Endothelial cell of umbilical vein (primary cell): ENCODE measurements around the gene DOCK4. TPM values are rescaled to one million over a fixed set of nuclear protein-coding genes. Genes with fewer than 3 reads are reported as not detected.

Source experiments
- BruUV-seq: library from RNA; stranded (reverse); fragments of 400-500 nt; replicated peaks from 2 replicates; lab custom pipeline; 2021; lab: Mats Ljungman, UMichigan
- CTCF ChIA-PET: fragments of 300-600, 350-600 bp; sonication (Branson Sonifier 250); formaldehyde crosslinking; loops from one replicate; lab custom pipeline; 2021; ENCODE audit warnings: antibody characterized with exemption, inconsistent platforms; lab: Charles Lee
- POLR2A ChIA-PET: fragments of 300-600, 350-600 bp; sonication (Branson Sonifier 250); formaldehyde crosslinking; loops from one replicate; lab custom pipeline; 2021; ENCODE audit warnings: antibody characterized with exemption, inconsistent platforms; lab: Charles Lee
- DNase-seq: peaks from one replicate; pipeline ENCODE4 v3.0.0-alpha.2; 2011; ENCODE audit warnings: low read depth, low spot score
- FAIRE-seq: peaks from 2 replicates; lab custom pipeline; 2011; peaks lifted over from hg19 to GRCh38; lab: Jason Lieb, UNC
- H2AFZ ChIP-seq: 2 replicates; pipeline ENCODE4 v1.6.0; 2012; ENCODE audit warnings: low read depth, low read length, control low read depth, inconsistent platforms
- H3K27ac ChIP-seq: 2 replicates; pipeline ENCODE4 v1.5.1; 2011; ENCODE audit warnings: low read depth, mild to moderate bottlenecking, control low read depth, low read length, moderate library complexity; ENCODE audit not compliant: insufficient read depth
- H3K27me3 ChIP-seq, 2 experiments: 2 replicates each; pipeline versions ENCODE4 v1.6.0 to v1.6.1; 2011; ENCODE audit warnings: low read length in 2 of 2, mixed read lengths in 1 of 2; ENCODE audit not compliant: control insufficient read depth in 2 of 2, insufficient read depth in 2 of 2
- H3K36me3 ChIP-seq, 2 experiments: 2 replicates in 1 of 2; 3 replicates in 1 of 2; pipeline ENCODE4 v1.5.1; 2011; ENCODE audit warnings: low read length in 2 of 2, mild to moderate bottlenecking in 1 of 2, moderate library complexity in 1 of 2; ENCODE audit not compliant: control insufficient read depth in 2 of 2, insufficient read depth in 2 of 2; ENCODE audit errors: extremely low read depth in 1 of 2
- H3K4me1 ChIP-seq: 3 replicates; pipeline ENCODE4 v1.5.1; 2011; ENCODE audit warnings: mild to moderate bottlenecking, low read length; ENCODE audit not compliant: control insufficient read depth, insufficient read depth; ENCODE audit errors: extremely low read depth
- H3K4me2 ChIP-seq: 2 replicates; pipeline ENCODE4 v1.6.1; 2011; ENCODE audit warnings: low read length, control low read depth, mixed read lengths; ENCODE audit not compliant: insufficient read depth
- H3K4me3 ChIP-seq, 3 experiments: fragments of 200-600 bp in 1 of 3; sonication (generic), shearing (Covaris generic) in 1 of 3; replicated peaks in 1 of 3; 2 replicates each; pipeline ENCODE4 v1.5.1; 2011 to 2016; ENCODE audit warnings: control low read depth in 3 of 3, low read length in 3 of 3, mild to moderate bottlenecking in 2 of 3, inconsistent platforms in 1 of 3, low read depth in 1 of 3, moderate library complexity in 1 of 3; ENCODE audit not compliant: insufficient read depth in 1 of 3
- H3K79me2 ChIP-seq: 2 replicates; pipeline ENCODE4 v1.6.0; 2012; ENCODE audit warnings: low read length, inconsistent platforms; ENCODE audit not compliant: control insufficient read depth, insufficient read depth
- H3K9ac ChIP-seq: replicated peaks from 2 replicates; pipeline ENCODE3; 2011; ENCODE audit warnings: low read length, control low read depth; ENCODE audit not compliant: insufficient read depth; ENCODE audit errors: extremely low read depth
- H3K9me1 ChIP-seq: replicated peaks from 3 replicates; pipeline ENCODE4 v1.6.0; 2011; ENCODE audit warnings: mild to moderate bottlenecking, low read length; ENCODE audit not compliant: control insufficient read depth, insufficient read depth; ENCODE audit errors: extremely low read depth
- H3K9me3 ChIP-seq: replicated peaks from 2 replicates; pipeline ENCODE4 v1.5.1; 2012; ENCODE audit warnings: low read length, inconsistent platforms; ENCODE audit not compliant: control insufficient read depth, insufficient read depth
- H4K20me1 ChIP-seq: replicated peaks from 2 replicates; pipeline ENCODE3; 2011; ENCODE audit warnings: mild to moderate bottlenecking, low read length; ENCODE audit not compliant: control insufficient read depth, insufficient read depth; ENCODE audit errors: extremely low read depth
- EZH2 ChIP-seq: IDR thresholded peaks from 2 replicates; pipeline ENCODE4 v1.6.1; 2012; ENCODE audit warnings: borderline replicate concordance, low read depth, mild to moderate bottlenecking, moderate library complexity, low read length, inconsistent platforms; ENCODE audit not compliant: severe bottlenecking
- FOS ChIP-seq: IDR thresholded peaks from 2 replicates; pipeline ENCODE4 v1.6.1; 2011; ENCODE audit warnings: mild to moderate bottlenecking, low read length, moderate library complexity, borderline replicate concordance; ENCODE audit not compliant: insufficient read depth
- GATA2 ChIP-seq: IDR thresholded peaks from 2 replicates; pipeline ENCODE4 v1.7.0; 2011; ENCODE audit warnings: low read depth, mild to moderate bottlenecking, moderate library complexity, mixed read lengths, low read length; ENCODE audit not compliant: insufficient read length, insufficient read depth
- JUN ChIP-seq: IDR thresholded peaks from 2 replicates; pipeline ENCODE4 v1.6.1; 2011; ENCODE audit warnings: borderline replicate concordance, low read depth; ENCODE audit not compliant: insufficient read length, insufficient read depth
- MYC ChIP-seq: IDR thresholded peaks from one replicate; pipeline ENCODE4 v1.6.1; 2011; ENCODE audit warnings: mild to moderate bottlenecking, low read depth, low read length
- POLR2A ChIP-seq: IDR thresholded peaks from 2 replicates; pipeline ENCODE4 v1.6.1; 2012; ENCODE audit warnings: low read depth, mild to moderate bottlenecking, control low read depth, low read length
- POLR2AphosphoS5 ChIP-seq: IDR thresholded peaks from 2 replicates; pipeline ENCODE4 v1.6.1; 2012; ENCODE audit warnings: low read depth, mild to moderate bottlenecking, control low read depth, low read length, moderate library complexity; ENCODE audit not compliant: insufficient read depth
- dilution Hi-C: fragments of 300-500 bp; cut with MboI; formaldehyde crosslinking; loops from one replicate; pipeline ENCODE4 v1.15.0; 2019; ENCODE audit warnings: low sequenced_read_pairs; ENCODE audit not compliant: extremely low pct_ligation_motif_present
- intact Hi-C: fragments of 100-400 bp; cut with micrococcal nuclease; formaldehyde crosslinking; loops from one replicate; pipeline ENCODE4 v1.10.0; 2022
- polyA plus RNA-seq, 4 experiments: library from polyadenylated mRNA; depleted of rRNA in 3 of 4; stranded (reverse) in 3 of 4; unstranded in 1 of 4; fragments of >200 nt; gene quantifications; 2 replicates each; pipeline versions ENCODE4 v1.2.1 to v1.2.3, GENCODE V29; 2011 to 2012; ENCODE audit warnings: missing spikeins in 1 of 4
- total RNA-seq: library from RNA; stranded (reverse); gene quantifications from 2 replicates; pipeline ENCODE4 v1.2.3, GENCODE V29; 2021
- TF ChIP-seq, protein P1 (sequence below): IDR thresholded peaks from 2 replicates; pipeline ENCODE4 v1.6.1; 2011; ENCODE audit not compliant: insufficient read depth, insufficient read length
- TF ChIP-seq, protein P2 (sequence below), 2 donors: IDR thresholded peaks; 1 replicate in 1 of 2; 2 replicates in 1 of 2; pipeline ENCODE4 v1.5.1; 2011; ENCODE audit warnings: low read length in 2 of 2, mild to moderate bottlenecking in 2 of 2, moderate library complexity in 2 of 2, control low read depth in 1 of 2, inconsistent platforms in 1 of 2, low read depth in 1 of 2; ENCODE audit not compliant: insufficient read depth in 1 of 2; ENCODE audit errors: extremely low read depth in 1 of 2

Gene DOCK4
- total and polyA plus RNA-seq, 2 donors (not counting 3 experiments of a cell fraction or from before 2014, with no cell fraction given), result 47.4 to 164 TPM

DNA sequence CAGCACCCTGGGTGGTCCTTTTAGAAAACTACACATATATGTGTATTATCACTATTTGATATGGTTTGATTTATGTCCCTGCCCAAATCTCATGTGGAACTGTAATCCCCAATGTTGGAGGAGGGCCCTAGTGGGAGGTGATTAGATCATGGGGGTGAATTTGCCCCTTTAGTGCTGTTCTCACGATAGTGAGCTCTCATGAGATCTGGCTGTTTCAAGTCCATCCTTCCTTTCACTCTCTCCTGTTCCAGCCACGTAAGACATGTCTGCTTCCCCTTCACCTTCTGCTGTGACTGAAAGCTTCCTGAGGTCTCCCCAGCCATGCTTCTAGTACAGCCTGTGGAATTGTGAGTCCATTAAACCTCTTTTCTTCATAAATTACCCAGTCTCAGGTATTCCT, 37.3 kb downstream of the DOCK4 start:
- Histone ChIP-seq H3K79me2 (peaks cover 100% of the 10 kb centered on the region), H3K9me1 (no peaks in the 10 kb centered on the region), H2AFZ (no peak overlapping the region), H3K4me3 (no peak overlapping the region), H3K36me3 (no peaks in the 10 kb centered on the region), H3K27me3 (no peaks in the 10 kb centered on the region), H4K20me1 (no peaks in the 10 kb centered on the region), H3K4me2 (no peak overlapping the region), H3K9me3 (no peaks in the 10 kb centered on the region), H3K27ac (no peak overlapping the region), H3K4me1 (peaks cover 37% of the 10 kb centered on the region), H3K9ac (no peak overlapping the region)
- CTCF ChIA-PET, result interaction anchor here (2.3 kb wide), 1 partner anchor 8 kb away, joined by 8 read pairs; no protein-coding TSS in a partner anchor
- dilution Hi-C loops, result no loop called here
- DNase-seq, result no peak
- POLR2A ChIA-PET, result no interaction called here
- BruUV-seq, result no TSS peak
- no peak for FAIRE-seq
- intact Hi-C loops, result no loop called here
- TF ChIP-seq MYC (no peak), FOS (no peak), POLR2A (no peak), POLR2AphosphoS5 (no peak), JUN (no peak), EZH2 (no peak), GATA2 (no peak)
- TF ChIP-seq, protein P1, sequence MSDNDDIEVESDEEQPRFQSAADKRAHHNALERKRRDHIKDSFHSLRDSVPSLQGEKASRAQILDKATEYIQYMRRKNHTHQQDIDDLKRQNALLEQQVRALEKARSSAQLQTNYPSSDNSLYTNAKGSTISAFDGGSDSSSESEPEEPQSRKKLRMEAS, result no peak
- TF ChIP-seq, protein P2, sequence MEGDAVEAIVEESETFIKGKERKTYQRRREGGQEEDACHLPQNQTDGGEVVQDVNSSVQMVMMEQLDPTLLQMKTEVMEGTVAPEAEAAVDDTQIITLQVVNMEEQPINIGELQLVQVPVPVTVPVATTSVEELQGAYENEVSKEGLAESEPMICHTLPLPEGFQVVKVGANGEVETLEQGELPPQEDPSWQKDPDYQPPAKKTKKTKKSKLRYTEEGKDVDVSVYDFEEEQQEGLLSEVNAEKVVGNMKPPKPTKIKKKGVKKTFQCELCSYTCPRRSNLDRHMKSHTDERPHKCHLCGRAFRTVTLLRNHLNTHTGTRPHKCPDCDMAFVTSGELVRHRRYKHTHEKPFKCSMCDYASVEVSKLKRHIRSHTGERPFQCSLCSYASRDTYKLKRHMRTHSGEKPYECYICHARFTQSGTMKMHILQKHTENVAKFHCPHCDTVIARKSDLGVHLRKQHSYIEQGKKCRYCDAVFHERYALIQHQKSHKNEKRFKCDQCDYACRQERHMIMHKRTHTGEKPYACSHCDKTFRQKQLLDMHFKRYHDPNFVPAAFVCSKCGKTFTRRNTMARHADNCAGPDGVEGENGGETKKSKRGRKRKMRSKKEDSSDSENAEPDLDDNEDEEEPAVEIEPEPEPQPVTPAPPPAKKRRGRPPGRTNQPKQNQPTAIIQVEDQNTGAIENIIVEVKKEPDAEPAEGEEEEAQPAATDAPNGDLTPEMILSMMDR (IDR thresholded peaks at IDR 0.05; ENCODE audit: extremely low read depth in 1 of 2, insufficient read depth in 1 of 2, low read depth in 1 of 2, low read length in 2 of 2), result no peak
